Mucosa of descending colon (tissue), 3 donors: ENCODE measurements around the gene ZMAT5. TPM values are rescaled to one million over a fixed set of nuclear protein-coding genes. Genes with fewer than 3 reads are reported as not detected.
A peak's percentile ranks its signal among the peaks of the same experiment; 100 is the strongest.

Experiments
- ATAC-seq: fragments of 200-7000 bp; cut with Tn5 transposase; one replicate; pipeline ENCODE4 v1.9.1; 2020; ENCODE audit warnings: mild to moderate bottlenecking, moderate library complexity
- DNase-seq, 3 donors: peaks; one replicate each; pipeline ENCODE4 v3.0.0-alpha.2; 2020
- H3K36me3 ChIP-seq: fragments of 200-600 bp; one replicate; pipeline ENCODE4 v1.8.0; 2021; ENCODE audit warnings: low read depth, mild to moderate bottlenecking
- H3K4me1 ChIP-seq: fragments of 200-600 bp; one replicate; pipeline ENCODE4 v1.8.0; 2021; ENCODE audit warnings: low read depth, mild to moderate bottlenecking
- H3K4me3 ChIP-seq: fragments of 200-600 bp; one replicate; pipeline ENCODE4 v1.8.0; 2021; ENCODE audit warnings: mild to moderate bottlenecking
- H3K9me3 ChIP-seq: fragments of 200-600 bp; one replicate; pipeline ENCODE4 v1.8.0; 2021; ENCODE audit warnings: mild to moderate bottlenecking
- CTCF ChIP-seq: fragments of 200-600 bp; IDR thresholded peaks from one replicate; pipeline ENCODE4 v1.8.0; 2022; ENCODE audit warnings: antibody characterized with exemption, mild to moderate bottlenecking
- intact Hi-C, 2 donors: fragments of 100-400 bp; cut with DNase I in 1 of 2; cut with micrococcal nuclease in 1 of 2; formaldehyde crosslinking; loops; one replicate each; pipeline versions ENCODE4 v1.11.0 to v1.11.1; 2022; cut with DNase I, micrococcal nuclease
- total RNA-seq, 3 donors: library from RNA; stranded (reverse); fragmentation: NEBNext Ultra II Directional in 2 of 3; extraction: Animal tissue kit (Norgen Biotek cat#: 25700) in 2 of 3; gene quantifications; one replicate each; pipeline versions ENCODE4 v1.2.1 to v1.2.4, GENCODE V29; 2021 to 2023
- donor health status: DM: no; HTN: no; CAD: no; lungs with moderate emphysema.
- donor health status: DM: no; HTN: no; CAD: no.
- donor health status: DM: no; HTN: yes; CAD: no.

Gene ZMAT5
- total RNA-seq, 3 donors from 2014 or later, result 12.3 to 19.5 (median 16.1) TPM

GRCh38 chr22:29703569-29704195, 63.1 kb downstream of the ZMAT5 start:
- intact Hi-C loops, result no loop called here
- no peak for TF ChIP-seq CTCF
- Histone ChIP-seq H3K9me3 (no peaks in the 10 kb centered on the region), H3K36me3 (no peaks in the 10 kb centered on the region), H3K4me1 (peaks cover 10% of the 10 kb centered on the region), H3K4me3 (no peak overlapping the region)
- ATAC-seq, result no peak
- DNase-seq, result no peak

GRCh38 chr22:29702931-29703501, 63.8 kb downstream of the ZMAT5 start:
- intact Hi-C loops, result no loop called here
- no peak overlapping the region for H3K4me3 ChIP-seq
- no peak for TF ChIP-seq CTCF
- ATAC-seq (no peak), DNase-seq (no peak)
- H3K4me1 ChIP-seq, result peaks cover 10% of the 10 kb centered on the region
- H3K9me3 ChIP-seq, result no peaks in the 10 kb centered on the region
- H3K36me3 ChIP-seq, result no peaks in the 10 kb centered on the region

GRCh38 chr22:29702000-29702930, 64.5 kb downstream of the ZMAT5 start:
- Histone ChIP-seq H3K4me1 (peaks cover 10% of the 10 kb centered on the region), H3K9me3 (no peaks in the 10 kb centered on the region), H3K36me3 (no peaks in the 10 kb centered on the region), H3K4me3 (no peak overlapping the region)
- intact Hi-C loops, result no loop called here
- TF ChIP-seq CTCF, result no peak
- DNase-seq, result peak in 2 of 3 donors; percentile 45 to 57
- ATAC-seq, result peak; percentile 63

- no peaks in the 10 kb centered on the region for H3K9me3 ChIP-seq
- ATAC-seq (peak; percentile 76), DNase-seq (peak in 2 of 3 donors; percentile 32 to 41)
- no peaks in the 10 kb centered on the region for H3K36me3 ChIP-seq
- no peak overlapping the region for H3K4me3 ChIP-seq
- no peak for TF ChIP-seq CTCF
- intact Hi-C loops, result no loop called here
- H3K4me1 ChIP-seq, result peaks cover 10% of the 10 kb centered on the region
These were observed 65.4 kb downstream of the ZMAT5 start for GRCh38 chr22:29701155-29701999.

GRCh38 chr22:29700900-29701154, 66.0 kb downstream of the ZMAT5 start:
- H3K9me3 ChIP-seq, result no peaks in the 10 kb centered on the region
- intact Hi-C loops, result no loop called here
- no peaks in the 10 kb centered on the region for H3K36me3 ChIP-seq
- DNase-seq, result no peak
- no peak for ATAC-seq
- TF ChIP-seq CTCF, result no peak
- peaks cover 10% of the 10 kb centered on the region for H3K4me1 ChIP-seq
- H3K4me3 ChIP-seq, result no peak overlapping the region
